OCI-LY3 (cell line): ENCODE measurements around the gene TRIL.

Experiments used
- EZH2phosphoT487 ChIP-seq: fragments of 200-600 bp; shearing (Covaris generic); IDR thresholded peaks from 2 replicates; pipeline ENCODE4 v1.6.1; 2018; ENCODE audit warnings: antibody characterized with exemption, mixed run types, low read depth
- TF ChIP-seq, protein P1 (sequence below): fragments of 200-600, 300-600 bp; sonication (generic); IDR thresholded peaks from 2 replicates; pipeline ENCODE4 v1.5.1; 2014; ENCODE audit warnings: antibody characterized with exemption, low read length, low read depth

DNA sequence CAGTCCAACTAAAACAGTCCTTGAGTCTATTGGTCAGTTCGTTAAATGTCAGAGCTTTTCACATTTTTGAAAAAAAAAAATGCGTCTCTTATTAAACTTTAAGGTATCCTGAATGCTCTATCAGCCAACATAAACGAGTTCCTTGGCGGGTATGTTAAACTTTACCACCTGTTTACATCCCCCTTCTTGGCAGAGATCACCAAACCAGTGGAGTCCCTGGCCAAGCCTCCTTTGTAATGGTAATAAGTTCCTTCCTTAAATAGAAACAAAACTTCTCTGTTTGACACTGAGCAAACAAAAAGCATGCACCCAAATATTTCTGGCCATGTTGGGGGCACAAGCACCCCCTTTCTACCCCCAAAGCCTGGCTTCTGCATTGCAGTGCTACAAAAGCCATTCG, 3.2 kb downstream of the TRIL start:
- TF ChIP-seq, protein P1, sequence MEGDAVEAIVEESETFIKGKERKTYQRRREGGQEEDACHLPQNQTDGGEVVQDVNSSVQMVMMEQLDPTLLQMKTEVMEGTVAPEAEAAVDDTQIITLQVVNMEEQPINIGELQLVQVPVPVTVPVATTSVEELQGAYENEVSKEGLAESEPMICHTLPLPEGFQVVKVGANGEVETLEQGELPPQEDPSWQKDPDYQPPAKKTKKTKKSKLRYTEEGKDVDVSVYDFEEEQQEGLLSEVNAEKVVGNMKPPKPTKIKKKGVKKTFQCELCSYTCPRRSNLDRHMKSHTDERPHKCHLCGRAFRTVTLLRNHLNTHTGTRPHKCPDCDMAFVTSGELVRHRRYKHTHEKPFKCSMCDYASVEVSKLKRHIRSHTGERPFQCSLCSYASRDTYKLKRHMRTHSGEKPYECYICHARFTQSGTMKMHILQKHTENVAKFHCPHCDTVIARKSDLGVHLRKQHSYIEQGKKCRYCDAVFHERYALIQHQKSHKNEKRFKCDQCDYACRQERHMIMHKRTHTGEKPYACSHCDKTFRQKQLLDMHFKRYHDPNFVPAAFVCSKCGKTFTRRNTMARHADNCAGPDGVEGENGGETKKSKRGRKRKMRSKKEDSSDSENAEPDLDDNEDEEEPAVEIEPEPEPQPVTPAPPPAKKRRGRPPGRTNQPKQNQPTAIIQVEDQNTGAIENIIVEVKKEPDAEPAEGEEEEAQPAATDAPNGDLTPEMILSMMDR: no peak
- TF ChIP-seq EZH2phosphoT487: no peak
